ENCODE data around the gene GPLD1.
"Not testable (repeated sequence)": the region's sequence is repeated elsewhere in the genome, so short reads cannot be mapped to it uniquely, and the experiment has no call there.

GPLD1 gene

GRCh38 chr6:24401458-24401857 lies 87.9 kb downstream of the GPLD1 start:
- FAIRE-seq, result no peak
- DNase-seq (ENCODE audit: insufficient read length, low spot score), result no peak
- TF ChIP-seq CTCF (IDR thresholded peaks at IDR 0.05; ENCODE audit: insufficient read depth, missing control alignments), result no peak

GRCh38 chr6:24400045-24401039 lies 89.0 kb downstream of the GPLD1 start:
- FAIRE-seq; DNase-seq (ENCODE audit: insufficient read length, low spot score): not testable (repeated sequence)

GRCh38 chr6:24397631-24398030 lies 91.7 kb downstream of the GPLD1 start:
- no peak for FAIRE-seq
- no peak for TF ChIP-seq CTCF (IDR thresholded peaks at IDR 0.05; ENCODE audit: insufficient read depth, missing control alignments)
- DNase-seq (ENCODE audit: insufficient read length, low spot score), result no peak

- no peak for TF ChIP-seq CTCF (IDR thresholded peaks at IDR 0.05; ENCODE audit: insufficient read depth, missing control alignments)
- DNase-seq (ENCODE audit: insufficient read length, low spot score), result no peak
- FAIRE-seq, result no peak
Measured at GRCh38 chr6:24396824-24397223, 92.6 kb downstream of the GPLD1 start.

- no peak for TF ChIP-seq CTCF (IDR thresholded peaks at IDR 0.05; ENCODE audit: insufficient read depth, missing control alignments)
- DNase-seq (ENCODE audit: insufficient read length, low spot score) (no peak), FAIRE-seq (no peak)
Measured at GRCh38 chr6:24394780-24395437, 94.5 kb downstream of the GPLD1 start.

- no peak for FAIRE-seq
- no peak for DNase-seq (ENCODE audit: insufficient read length, low spot score)
- no peak for TF ChIP-seq CTCF (IDR thresholded peaks at IDR 0.05; ENCODE audit: insufficient read depth, missing control alignments)
Measured at GRCh38 chr6:24394061-24394779, 95.2 kb downstream of the GPLD1 start.

GRCh38 chr6:24391756-24392405 lies 97.5 kb downstream of the GPLD1 start:
- DNase-seq (ENCODE audit: insufficient read length, low spot score) (no peak), FAIRE-seq (no peak)
- no peak for TF ChIP-seq CTCF (IDR thresholded peaks at IDR 0.05; ENCODE audit: insufficient read depth, missing control alignments)
